Measurements from ENCODE around the gene SLC30A1. TPM values are rescaled to one million over a fixed set of nuclear protein-coding genes. Genes with fewer than 3 reads are reported as not detected.

SLC30A1 gene
- total RNA-seq, 4 donors from 2014 or later, result 12.8 to 44.7 (median 19.1) TPM

DNA sequence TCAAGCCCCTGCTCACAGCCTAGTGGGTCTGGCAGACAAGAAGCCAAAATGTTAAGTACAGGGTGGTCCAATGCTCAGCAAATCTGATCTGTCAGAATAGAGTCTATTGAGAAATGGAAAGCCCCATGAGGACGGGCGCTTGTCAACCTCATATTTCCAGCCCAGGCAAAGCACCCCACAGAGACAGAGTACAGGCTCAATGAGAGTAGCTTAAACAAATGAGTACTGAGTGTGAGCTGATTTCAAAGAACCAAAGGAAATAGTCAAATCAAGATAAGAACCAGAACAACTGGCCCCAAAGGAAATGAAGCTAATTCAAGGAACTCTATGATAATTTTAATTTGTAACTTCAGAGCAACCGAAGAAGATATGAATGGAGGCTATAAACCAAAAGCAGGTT is 44.6 kb upstream of the SLC30A1 start:
- TF ChIP-seq POLR2A (IDR thresholded peaks at IDR 0.05), result no peak
- TF ChIP-seq, protein P1, sequence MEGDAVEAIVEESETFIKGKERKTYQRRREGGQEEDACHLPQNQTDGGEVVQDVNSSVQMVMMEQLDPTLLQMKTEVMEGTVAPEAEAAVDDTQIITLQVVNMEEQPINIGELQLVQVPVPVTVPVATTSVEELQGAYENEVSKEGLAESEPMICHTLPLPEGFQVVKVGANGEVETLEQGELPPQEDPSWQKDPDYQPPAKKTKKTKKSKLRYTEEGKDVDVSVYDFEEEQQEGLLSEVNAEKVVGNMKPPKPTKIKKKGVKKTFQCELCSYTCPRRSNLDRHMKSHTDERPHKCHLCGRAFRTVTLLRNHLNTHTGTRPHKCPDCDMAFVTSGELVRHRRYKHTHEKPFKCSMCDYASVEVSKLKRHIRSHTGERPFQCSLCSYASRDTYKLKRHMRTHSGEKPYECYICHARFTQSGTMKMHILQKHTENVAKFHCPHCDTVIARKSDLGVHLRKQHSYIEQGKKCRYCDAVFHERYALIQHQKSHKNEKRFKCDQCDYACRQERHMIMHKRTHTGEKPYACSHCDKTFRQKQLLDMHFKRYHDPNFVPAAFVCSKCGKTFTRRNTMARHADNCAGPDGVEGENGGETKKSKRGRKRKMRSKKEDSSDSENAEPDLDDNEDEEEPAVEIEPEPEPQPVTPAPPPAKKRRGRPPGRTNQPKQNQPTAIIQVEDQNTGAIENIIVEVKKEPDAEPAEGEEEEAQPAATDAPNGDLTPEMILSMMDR (IDR thresholded peaks at IDR 0.05), result no peak
- Histone ChIP-seq H3K4me1 (no peaks in the 10 kb centered on the region), H3K27ac (no peak overlapping the region), H3K36me3 (no peaks in the 10 kb centered on the region), H3K4me3 (no peak overlapping the region), H3K27me3 (no peaks in the 10 kb centered on the region), H3K9me3 (no peaks in the 10 kb centered on the region)
- intact Hi-C loops (cut with DNase I; ENCODE audit: low total_unique reads), result no loop called here
- no peak for DNase-seq

DNA sequence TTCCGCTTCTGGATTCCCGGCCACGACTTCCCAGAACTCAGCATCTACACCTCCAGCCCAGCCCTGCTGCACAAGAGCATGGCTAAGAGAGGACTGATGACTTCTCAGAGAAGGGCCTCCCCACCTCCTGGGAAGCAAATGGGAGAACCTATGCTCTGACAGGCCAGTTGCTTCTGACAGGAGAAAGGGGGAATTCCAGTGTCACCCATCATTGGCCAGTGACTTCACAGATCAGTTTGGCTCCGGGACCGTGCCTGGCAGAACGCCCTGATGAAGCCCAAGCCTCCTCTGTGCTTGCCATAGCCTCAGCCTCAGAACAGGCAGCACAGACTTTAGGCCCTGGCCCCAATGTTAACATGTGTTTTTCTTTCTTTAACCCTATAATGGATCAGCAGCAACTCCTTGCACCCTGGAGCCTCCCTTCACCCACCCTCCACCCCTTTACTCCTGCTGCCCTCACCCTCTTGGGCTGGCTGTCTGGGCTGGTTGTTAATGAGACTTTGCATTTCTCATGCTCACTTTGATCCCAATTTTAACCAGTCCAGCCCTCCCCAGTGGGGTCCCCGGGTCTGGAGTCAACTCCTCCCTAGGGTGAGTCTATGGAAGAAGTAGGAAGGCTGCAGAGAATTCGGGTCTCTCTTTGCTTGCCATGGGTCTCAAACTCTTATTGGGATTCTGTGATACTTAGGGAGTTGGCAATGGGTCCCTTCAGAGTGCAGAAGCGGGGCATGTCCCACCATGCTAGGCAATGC is 42.7 kb upstream of the SLC30A1 start:
- DNase-seq, result no peak
- H3K27me3 ChIP-seq, result no peaks in the 10 kb centered on the region
- no peaks in the 10 kb centered on the region for H3K9me3 ChIP-seq
- no peak overlapping the region for H3K27ac ChIP-seq
- H3K4me3 ChIP-seq, result no peak overlapping the region
- no peaks in the 10 kb centered on the region for H3K4me1 ChIP-seq
- no peak for TF ChIP-seq POLR2A (IDR thresholded peaks at IDR 0.05)
- TF ChIP-seq, protein P1 (IDR thresholded peaks at IDR 0.05), result no peak
- no peaks in the 10 kb centered on the region for H3K36me3 ChIP-seq
- intact Hi-C loops (cut with DNase I; ENCODE audit: low total_unique reads), result no loop called here

DNA sequence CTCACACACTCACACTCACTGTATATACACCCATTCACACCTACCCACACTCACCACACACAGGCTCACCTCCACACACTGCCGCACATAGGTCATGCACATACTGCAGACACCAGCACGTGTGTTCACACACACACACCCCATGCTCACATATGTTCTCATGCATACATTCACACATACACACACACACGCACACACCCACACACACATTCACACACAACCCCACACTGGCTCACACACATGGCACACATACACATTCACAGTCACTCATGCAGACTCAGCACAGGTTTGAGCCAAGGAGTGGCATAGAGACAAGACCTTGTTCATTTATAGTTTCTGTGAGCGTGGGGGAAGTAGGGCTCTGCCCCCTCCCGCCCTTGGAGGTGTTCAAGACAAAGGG is 41.1 kb upstream of the SLC30A1 start:
- TF ChIP-seq, protein P1 (IDR thresholded peaks at IDR 0.05), result no peak
- TF ChIP-seq POLR2A (IDR thresholded peaks at IDR 0.05), result no peak
- intact Hi-C loops (cut with DNase I; ENCODE audit: low total_unique reads), result no loop called here
- DNase-seq, result no peak

GRCh38 chr1:211619033-211619996 is 40.4 kb upstream of the SLC30A1 start:
- no peaks in the 10 kb centered on the region for H3K27me3 ChIP-seq
- no peaks in the 10 kb centered on the region for H3K4me1 ChIP-seq
- H3K27ac ChIP-seq, result no peak overlapping the region
- H3K9me3 ChIP-seq, result no peaks in the 10 kb centered on the region
- H3K4me3 ChIP-seq, result no peak overlapping the region
- intact Hi-C loops (cut with DNase I; ENCODE audit: low total_unique reads), result no loop called here
- TF ChIP-seq, protein P1 (IDR thresholded peaks at IDR 0.05), result no peak
- no peak for TF ChIP-seq POLR2A (IDR thresholded peaks at IDR 0.05)
- no peak for DNase-seq
- H3K36me3 ChIP-seq, result no peaks in the 10 kb centered on the region

More for the DNA sequence above, 41.1 kb upstream of the SLC30A1 start:
- no peak overlapping the region for H3K4me3 ChIP-seq
- no peak overlapping the region for H3K27ac ChIP-seq
- H3K4me1 ChIP-seq, result no peaks in the 10 kb centered on the region
- H3K36me3 ChIP-seq, result no peaks in the 10 kb centered on the region
- H3K9me3 ChIP-seq, result no peaks in the 10 kb centered on the region
- H3K27me3 ChIP-seq, result no peaks in the 10 kb centered on the region

- TF ChIP-seq POLR2A (IDR thresholded peaks at IDR 0.05), result no peak
- TF ChIP-seq, protein P1 (IDR thresholded peaks at IDR 0.05), result no peak
- H3K27ac ChIP-seq, result peak overlapping the region in 1 of 2 donors; percentile 43
- H3K36me3 ChIP-seq, result no peaks in the 10 kb centered on the region
Observed at GRCh38 chr1:211616965-211617297, 38.0 kb upstream of the SLC30A1 start.

More at GRCh38 chr1:211616965-211617297, 38.0 kb upstream of the SLC30A1 start:
- Histone ChIP-seq H3K4me1 (no peaks in the 10 kb centered on the region), H3K27me3 (no peaks in the 10 kb centered on the region), H3K4me3 (no peak overlapping the region), H3K9me3 (no peaks in the 10 kb centered on the region)
- intact Hi-C loops (cut with DNase I; ENCODE audit: low total_unique reads), result no loop called here
- no peak for DNase-seq

All from uterus (tissue), 4 donors.